Neural progenitor cell (in vitro differentiated cells): ENCODE results near the gene ZNF311. TPM values are rescaled to one million over a fixed set of nuclear protein-coding genes. Genes with fewer than 3 reads are reported as not detected.
A peak's percentile ranks its signal among the peaks of the same experiment; 100 is the strongest.

ENCODE experiments used
- DNase-seq: peaks from one replicate; pipeline ENCODE4 v3.0.0-alpha.2; 2016; ENCODE audit warnings: low spot score
- H2AFZ ChIP-seq: fragments of 200-600 bp; sonication (generic); replicated peaks from 2 replicates; pipeline ENCODE4 v1.6.1; 2016; ENCODE audit warnings: antibody characterized with exemption
- H3F3A ChIP-seq: fragments of 200-600 bp; sonication (generic); 2 replicates; pipeline ENCODE4 v1.6.1; 2016; ENCODE audit warnings: antibody characterized with exemption, low read depth
- H3K27ac ChIP-seq: fragments of 200-600 bp; sonication (generic); 2 replicates; pipeline ENCODE4 v1.5.1; 2016; ENCODE audit warnings: mild to moderate bottlenecking
- H3K27me3 ChIP-seq: fragments of 200-600 bp; sonication (generic); 2 replicates; pipeline ENCODE4 v1.6.1; 2016; ENCODE audit warnings: mild to moderate bottlenecking, moderate library complexity
- H3K36me3 ChIP-seq: fragments of 200-600 bp; sonication (generic); 2 replicates; pipeline ENCODE4 v1.5.1; 2016
- H3K4me1 ChIP-seq: fragments of 200-600 bp; sonication (generic); 2 replicates; pipeline ENCODE4 v1.6.1; 2016; ENCODE audit warnings: mixed run types
- H3K4me2 ChIP-seq: fragments of 200-600 bp; sonication (generic); 2 replicates; pipeline ENCODE4 v1.6.1; 2016
- H3K4me3 ChIP-seq: fragments of 200-600 bp; sonication (generic); 2 replicates; pipeline ENCODE4 v1.5.1; 2016
- H3K79me2 ChIP-seq: fragments of 200-600 bp; sonication (generic); 2 replicates; pipeline ENCODE4 v1.6.1; 2016; ENCODE audit warnings: low read depth
- H3K9ac ChIP-seq: fragments of 200-600 bp; sonication (generic); 2 replicates; pipeline ENCODE4 v1.6.1; 2016
- H3K9me3 ChIP-seq: fragments of 200-600 bp; sonication (generic); 2 replicates; pipeline ENCODE4 v1.5.1; 2016; ENCODE audit warnings: low read depth
- H4K20me1 ChIP-seq: fragments of 200-600 bp; sonication (generic); 2 replicates; pipeline ENCODE4 v1.6.1; 2016; ENCODE audit warnings: low read depth
- H3K27ac Mint-ChIP-seq: 3 replicates; pipeline ENCODE4 v1.8.0; 2021; ENCODE audit warnings: mixed read lengths
- H3K27me3 Mint-ChIP-seq: 2 replicates; pipeline ENCODE4 v1.8.0; 2022; ENCODE audit warnings: low read depth, mild to moderate bottlenecking, inconsistent platforms, moderate library complexity, mixed read lengths; ENCODE audit not compliant: insufficient read depth
- H3K36me3 Mint-ChIP-seq: 3 replicates; pipeline ENCODE4 v1.8.0; 2021; ENCODE audit warnings: mixed read lengths
- H3K4me1 Mint-ChIP-seq: 3 replicates; pipeline ENCODE4 v1.8.0; 2021; ENCODE audit warnings: mixed read lengths
- H3K4me3 Mint-ChIP-seq: 3 replicates; pipeline ENCODE4 v1.8.0; 2021; ENCODE audit warnings: mild to moderate bottlenecking, moderate library complexity, mixed read lengths
- H3K9me3 Mint-ChIP-seq: 3 replicates; pipeline ENCODE4 v1.8.0; 2020; ENCODE audit warnings: mixed read lengths
- CTCF ChIP-seq: fragments of 200-600 bp; sonication (generic); IDR thresholded peaks from 2 replicates; pipeline ENCODE4 v1.5.1; 2017; ENCODE audit warnings: antibody characterized with exemption, mild to moderate bottlenecking
- EZH2 ChIP-seq: fragments of 200-600 bp; sonication (generic); IDR thresholded peaks from 2 replicates; pipeline ENCODE4 v1.6.1; 2017; ENCODE audit warnings: antibody characterized with exemption, mild to moderate bottlenecking, moderate library complexity
- EZH2phosphoT487 ChIP-seq: fragments of 200-600 bp; sonication (generic); IDR thresholded peaks from 2 replicates; pipeline ENCODE4 v1.6.1; 2017; ENCODE audit warnings: antibody characterized with exemption
- total RNA-seq: library from RNA; depleted of rRNA; stranded (reverse); fragments of >200 nt; gene quantifications from 2 replicates; pipeline ENCODE4 v1.2.3, GENCODE V29; 2015; ENCODE audit warnings: low replicate concordance

The ZNF311 gene
- total RNA-seq, 1 donor from 2014 or later = 1.9 TPM

GRCh38 chr6:28988536-28989311 is 16.4 kb downstream of the ZNF311 start:
- H3K4me1 ChIP-seq = peaks cover 8% of the 10 kb centered on the region
- Mint-ChIP-seq H3K4me3 (peak overlapping the region; percentile 81), H3K9me3 (peaks cover 3% of the 10 kb centered on the region), H3K36me3 (peaks cover 3% of the 10 kb centered on the region), H3K27me3 (peaks cover 12% of the 10 kb centered on the region), H3K4me1 (peaks cover 26% of the 10 kb centered on the region), H3K27ac (no peak overlapping the region)
- H3K9me3 ChIP-seq = no peaks in the 10 kb centered on the region
- H2AFZ ChIP-seq = peak overlapping the region; percentile 89
- DNase-seq = peak; percentile 95
- H3F3A ChIP-seq = peaks cover 39% of the 10 kb centered on the region
- H3K4me3 ChIP-seq = peak overlapping the region; percentile 54
- H4K20me1 ChIP-seq = no peaks in the 10 kb centered on the region
- no peak overlapping the region for H3K9ac ChIP-seq
- peaks cover 13% of the 10 kb centered on the region for H3K27me3 ChIP-seq
- TF ChIP-seq CTCF = peak; percentile 81
- no peak for TF ChIP-seq EZH2phosphoT487
- TF ChIP-seq EZH2 = peak; percentile 55
- peak overlapping the region; percentile 74 for H3K4me2 ChIP-seq
- H3K79me2 ChIP-seq = no peaks in the 10 kb centered on the region
- no peak overlapping the region for H3K27ac ChIP-seq
- no peaks in the 10 kb centered on the region for H3K36me3 ChIP-seq

GRCh38 chr6:28985462-28986164 is 19.5 kb downstream of the ZNF311 start:
- Mint-ChIP-seq H3K4me1 (peaks cover 44% of the 10 kb centered on the region), H3K27me3 (peaks cover 37% of the 10 kb centered on the region), H3K9me3 (peaks cover 9% of the 10 kb centered on the region), H3K27ac (peak overlapping the region; percentile 88), H3K4me3 (peak overlapping the region; percentile 86), H3K36me3 (peaks cover 8% of the 10 kb centered on the region)
- H4K20me1 ChIP-seq = no peaks in the 10 kb centered on the region
- TF ChIP-seq EZH2phosphoT487 (no peak), EZH2 (no peak), CTCF (no peak)
- peak overlapping the region; percentile 36 for H3K4me3 ChIP-seq
- H3K27ac ChIP-seq = no peak overlapping the region
- H3K36me3 ChIP-seq = no peaks in the 10 kb centered on the region
- peaks cover 56% of the 10 kb centered on the region for H3F3A ChIP-seq
- no peak overlapping the region for H3K9ac ChIP-seq
- peaks cover 10% of the 10 kb centered on the region for H3K4me1 ChIP-seq
- peak overlapping the region; percentile 76 for H3K4me2 ChIP-seq
- peak overlapping the region; percentile 77 for H2AFZ ChIP-seq
- H3K79me2 ChIP-seq = no peaks in the 10 kb centered on the region
- H3K27me3 ChIP-seq = peaks cover 13% of the 10 kb centered on the region
- DNase-seq = peak; percentile 97
- H3K9me3 ChIP-seq = no peaks in the 10 kb centered on the region

GRCh38 chr6:28983838-28984237 is 21.3 kb downstream of the ZNF311 start:
- H3K79me2 ChIP-seq = no peaks in the 10 kb centered on the region

More at GRCh38 chr6:28983838-28984237, 21.3 kb downstream of the ZNF311 start:
- Histone ChIP-seq H3K4me3 (no peak overlapping the region), H3K36me3 (no peaks in the 10 kb centered on the region), H3K4me1 (peaks cover 13% of the 10 kb centered on the region), H3K27me3 (peaks cover 29% of the 10 kb centered on the region), H3K9me3 (no peaks in the 10 kb centered on the region), H3K27ac (no peak overlapping the region), H4K20me1 (no peaks in the 10 kb centered on the region), H2AFZ (no peak overlapping the region), H3F3A (peaks cover 53% of the 10 kb centered on the region), H3K4me2 (peak overlapping the region; percentile 76), H3K9ac (no peak overlapping the region)
- no peak for TF ChIP-seq CTCF
- no peak for TF ChIP-seq EZH2
- no peak for TF ChIP-seq EZH2phosphoT487
- H3K27ac Mint-ChIP-seq = no peak overlapping the region
- peaks cover 9% of the 10 kb centered on the region for H3K9me3 Mint-ChIP-seq
- no peak for DNase-seq
- peaks cover 51% of the 10 kb centered on the region for H3K4me1 Mint-ChIP-seq
- peaks cover 8% of the 10 kb centered on the region for H3K36me3 Mint-ChIP-seq
- peak overlapping the region; percentile 94 for H3K4me3 Mint-ChIP-seq
- H3K27me3 Mint-ChIP-seq = peaks cover 34% of the 10 kb centered on the region
